C4-2B (cell line): ENCODE data around the gene NIPA2.

Experiments
- H3K27ac ChIP-seq: fragments of 450-650 bp; 2 replicates; pipeline ENCODE4 v1.5.1; 2017
- ZFX ChIP-seq: fragments of 450-650 bp; IDR thresholded peaks from 2 replicates; pipeline ENCODE4 v1.6.1; 2017
- TF ChIP-seq, protein P1 (sequence below): fragments of 450-650 bp; conservative IDR thresholded peaks from 2 replicates; pipeline ENCODE4 v1.5.1; 2017; ENCODE audit warnings: mild to moderate bottlenecking

NIPA2 gene

DNA sequence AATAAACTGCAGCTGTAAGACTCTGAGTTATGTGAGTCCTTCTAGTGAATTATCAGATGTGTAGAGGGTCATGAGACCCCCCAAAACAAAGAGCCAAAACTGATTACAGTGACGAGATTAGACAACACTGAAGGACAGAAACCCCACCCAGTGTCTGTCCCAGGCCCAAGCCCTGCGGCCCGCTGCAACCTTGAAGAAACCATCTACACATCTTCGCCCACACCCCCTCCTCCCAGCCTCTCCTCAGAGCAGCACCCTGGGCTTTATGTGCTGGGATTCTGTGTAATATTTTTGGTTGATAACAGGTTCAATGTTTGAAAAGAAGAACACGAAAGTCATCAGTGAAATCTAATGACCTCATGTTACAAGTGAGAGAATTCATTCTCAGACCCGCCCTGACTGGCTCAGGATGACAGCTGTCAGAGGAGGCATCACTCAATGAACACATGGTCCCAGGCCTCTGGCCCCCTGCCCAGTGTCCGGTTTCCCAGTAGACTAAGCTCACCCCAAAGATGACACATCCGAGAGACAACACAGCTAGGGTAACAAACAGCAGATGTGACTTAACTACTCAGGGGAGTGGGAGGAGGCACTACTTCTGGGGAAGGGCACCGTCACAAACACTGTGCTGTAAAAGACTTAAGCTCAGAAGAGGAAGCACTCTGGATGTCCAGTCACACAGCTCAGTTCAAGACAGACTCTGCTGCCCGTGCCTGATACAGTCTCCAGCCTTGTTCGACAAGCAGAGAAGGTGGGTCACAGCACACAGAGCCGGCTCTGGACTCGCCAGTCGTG is 48.9 kb downstream of the NIPA2 start:
- no peak for TF ChIP-seq ZFX
- TF ChIP-seq, protein P1, sequence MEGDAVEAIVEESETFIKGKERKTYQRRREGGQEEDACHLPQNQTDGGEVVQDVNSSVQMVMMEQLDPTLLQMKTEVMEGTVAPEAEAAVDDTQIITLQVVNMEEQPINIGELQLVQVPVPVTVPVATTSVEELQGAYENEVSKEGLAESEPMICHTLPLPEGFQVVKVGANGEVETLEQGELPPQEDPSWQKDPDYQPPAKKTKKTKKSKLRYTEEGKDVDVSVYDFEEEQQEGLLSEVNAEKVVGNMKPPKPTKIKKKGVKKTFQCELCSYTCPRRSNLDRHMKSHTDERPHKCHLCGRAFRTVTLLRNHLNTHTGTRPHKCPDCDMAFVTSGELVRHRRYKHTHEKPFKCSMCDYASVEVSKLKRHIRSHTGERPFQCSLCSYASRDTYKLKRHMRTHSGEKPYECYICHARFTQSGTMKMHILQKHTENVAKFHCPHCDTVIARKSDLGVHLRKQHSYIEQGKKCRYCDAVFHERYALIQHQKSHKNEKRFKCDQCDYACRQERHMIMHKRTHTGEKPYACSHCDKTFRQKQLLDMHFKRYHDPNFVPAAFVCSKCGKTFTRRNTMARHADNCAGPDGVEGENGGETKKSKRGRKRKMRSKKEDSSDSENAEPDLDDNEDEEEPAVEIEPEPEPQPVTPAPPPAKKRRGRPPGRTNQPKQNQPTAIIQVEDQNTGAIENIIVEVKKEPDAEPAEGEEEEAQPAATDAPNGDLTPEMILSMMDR, result no peak
- no peak overlapping the region for H3K27ac ChIP-seq

- H3K27ac ChIP-seq, result no peak overlapping the region
- TF ChIP-seq ZFX, result no peak
- TF ChIP-seq, protein P1, result no peak
These were observed 49.8 kb downstream of the NIPA2 start for GRCh38 chr15:22888120-22888859.

DNA sequence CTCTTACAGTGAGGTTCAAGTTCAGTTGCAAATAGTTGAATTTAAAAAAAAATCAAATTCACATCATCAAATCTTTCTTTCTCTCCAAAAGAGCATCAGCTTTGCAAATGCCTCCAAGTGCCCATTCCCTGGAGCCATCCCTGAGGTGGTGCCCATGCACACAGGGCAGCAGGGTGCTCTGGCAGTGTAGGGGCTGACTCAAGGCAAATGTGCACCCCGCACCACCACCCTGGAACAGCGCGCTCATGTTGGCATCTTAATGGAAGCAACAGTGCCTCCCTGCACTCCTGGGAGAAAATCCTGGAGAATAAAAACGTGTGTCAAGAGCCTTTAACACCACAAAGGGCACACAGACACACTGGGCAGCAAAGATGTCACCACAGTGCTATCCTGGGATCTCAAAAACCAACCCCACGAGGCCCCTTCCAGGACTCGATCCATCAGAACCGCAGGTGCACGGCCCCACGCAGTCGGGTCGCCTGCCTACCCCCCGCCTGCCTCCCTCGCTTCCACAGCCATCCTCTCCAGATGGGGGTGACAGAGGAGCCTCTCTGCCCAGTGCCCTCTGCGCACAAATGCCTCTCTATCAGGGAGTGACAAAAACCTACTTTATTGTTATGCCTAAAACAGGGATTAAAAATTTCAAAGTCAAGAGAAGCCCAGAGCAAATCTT is 50.8 kb downstream of the NIPA2 start:
- TF ChIP-seq, protein P1, result no peak
- no peak for TF ChIP-seq ZFX
- H3K27ac ChIP-seq, result no peak overlapping the region

DNA sequence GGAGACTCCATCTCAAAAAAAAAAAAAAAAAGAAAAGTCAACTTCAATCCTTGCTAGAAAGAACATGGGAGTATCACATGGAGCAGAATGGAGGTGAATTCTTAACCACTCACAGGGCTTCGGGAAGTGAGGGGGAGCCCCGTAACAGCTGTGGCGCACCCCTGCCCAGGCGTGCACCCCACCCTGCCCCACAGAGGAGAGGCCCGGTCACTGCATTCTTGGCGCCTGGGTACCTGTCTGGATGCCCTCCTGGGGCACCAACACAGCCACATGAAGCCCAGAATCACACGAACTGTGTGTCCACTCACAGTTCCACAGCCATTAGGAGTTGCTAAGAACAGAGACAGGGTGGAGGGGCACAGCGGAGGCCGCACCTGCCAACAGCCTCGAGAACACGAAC is 51.8 kb downstream of the NIPA2 start:
- H3K27ac ChIP-seq, result no peak overlapping the region
- TF ChIP-seq, protein P1, result no peak
- TF ChIP-seq ZFX, result no peak

DNA sequence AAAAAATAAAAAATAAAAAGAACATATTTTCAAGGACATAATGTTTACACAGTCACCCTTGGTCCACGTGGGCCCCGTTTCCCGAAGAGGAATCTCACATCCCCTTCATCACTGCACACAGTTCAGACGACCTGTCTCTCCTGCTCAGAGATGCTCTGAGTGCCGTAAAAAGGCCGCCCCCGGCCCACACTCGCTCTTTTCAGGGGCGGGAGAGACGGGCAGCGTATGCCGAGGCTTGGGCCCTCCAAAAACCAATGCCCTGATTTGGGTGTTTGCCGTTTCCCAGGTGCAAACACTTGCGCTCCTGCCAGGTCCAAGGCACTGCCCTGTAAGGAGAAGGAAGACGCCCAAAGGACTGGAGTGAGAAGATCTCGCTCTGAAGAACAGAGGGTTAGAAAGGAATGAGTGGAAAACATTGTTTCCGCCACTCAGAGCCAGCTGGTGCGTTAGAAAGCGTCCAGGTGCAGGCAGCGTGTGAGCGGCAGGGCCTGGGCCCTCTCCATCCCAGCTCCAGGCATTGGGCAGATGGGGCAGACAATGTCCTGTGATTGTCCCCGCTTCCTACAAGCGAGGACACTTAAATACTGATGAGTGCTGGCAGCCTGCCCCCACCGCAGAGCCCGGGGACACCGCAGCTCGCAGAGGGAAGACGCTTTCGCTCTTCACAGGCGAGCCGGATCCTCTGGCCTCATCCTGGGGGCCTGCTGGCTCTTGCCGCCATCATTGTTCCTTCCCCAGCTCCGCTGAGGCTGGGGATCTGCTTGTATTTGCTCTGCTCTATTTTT is 53.2 kb downstream of the NIPA2 start:
- TF ChIP-seq, protein P1, result no peak
- TF ChIP-seq ZFX, result no peak
- no peak overlapping the region for H3K27ac ChIP-seq

GRCh38 chr15:22892333-22892732 is 53.9 kb downstream of the NIPA2 start:
- TF ChIP-seq ZFX, result no peak
- TF ChIP-seq, protein P1, result no peak
- no peak overlapping the region for H3K27ac ChIP-seq
